ENCODE results near the gene KIF16B. TPM values are rescaled to one million over a fixed set of nuclear protein-coding genes. Genes with fewer than 3 reads are reported as not detected.

Gene KIF16B
- total and polyA plus RNA-seq, 2 of the 8 experiments (the other 6 are each of a cell fraction or from before 2014, with no cell fraction given), result 3.0 to 9.2 TPM

DNA sequence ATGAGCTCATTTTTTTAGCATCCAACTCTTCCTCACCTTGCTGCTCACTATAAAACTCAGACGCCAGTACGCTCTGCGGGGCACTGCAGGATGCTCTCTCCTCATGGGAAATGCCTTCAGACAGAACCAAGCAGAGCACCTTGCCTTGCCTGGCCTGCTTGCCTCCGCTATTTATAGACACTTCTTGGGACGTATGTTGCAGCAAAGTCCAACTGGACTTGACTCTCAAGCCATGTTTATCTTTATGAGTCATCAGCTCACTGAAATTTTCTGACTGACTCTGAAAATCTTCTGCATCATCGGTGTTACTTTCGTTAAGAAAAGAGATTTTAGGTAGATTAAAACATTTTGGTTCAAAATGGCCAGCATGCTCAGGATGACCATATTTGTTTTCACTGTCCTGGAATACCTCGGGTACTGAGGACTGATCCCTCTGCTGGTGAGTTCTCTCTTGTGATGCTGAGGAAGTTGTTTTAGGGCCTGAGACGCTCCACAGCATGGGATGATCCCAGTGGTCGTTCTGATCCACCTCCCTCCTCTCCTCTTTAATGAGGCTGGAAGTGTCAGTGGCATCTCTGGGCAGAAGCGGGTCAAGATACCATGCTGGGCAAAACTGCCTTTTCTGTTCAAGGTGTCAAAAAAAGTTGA lies 204.5 kb downstream of the KIF16B start:
- no peak overlapping the region for H2AK5ac ChIP-seq (ENCODE audit: low read depth, low read length)
- no peak overlapping the region for H3K27ac ChIP-seq (ENCODE audit: low read depth, low read length)
- peaks cover 0 to 2% (median under 1%) of the 10 kb centered on the region in 4 experiments; a peak in 3 of 7 replicates for H3K4me1 ChIP-seq (replicated peaks in 1 of 4; ENCODE audit: control insufficient read depth in 3 of 4, insufficient read depth in 4 of 4, low read length in 3 of 4)
- DNase-seq (ENCODE audit: low read depth in 1 of 2, low spot score in 2 of 2) (no peak), FAIRE-seq (peak; percentile 68)
- H3K4me3 ChIP-seq (ENCODE audit: extremely low read depth in 1 of 4, insufficient read depth in 2 of 4, low read depth in 3 of 4, low read length in 4 of 4), result no peak overlapping the region
- no peak overlapping the region for H3K4me2 ChIP-seq (ENCODE audit: insufficient read depth in 1 of 2, low read depth in 2 of 2, low read length in 2 of 2)
- no peak overlapping the region for H4K91ac ChIP-seq (replicated peaks; ENCODE audit: insufficient read length, low read length)
- H4K20me1 ChIP-seq (replicated peaks in 1 of 2; ENCODE audit: control insufficient read depth in 1 of 2, insufficient read depth in 2 of 2, low read length in 2 of 2), result no peaks in the 10 kb centered on the region
- no peak overlapping the region for H2BK120ac ChIP-seq (replicated peaks; ENCODE audit: low read depth, low read length)
- H3K27me3 ChIP-seq (replicated peaks in 1 of 4; ENCODE audit: control insufficient read depth in 3 of 4, extremely low read depth in 1 of 4, insufficient read depth in 3 of 4, low read length in 3 of 4), result no peaks in the 10 kb centered on the region
- no peak overlapping the region for H3K4ac ChIP-seq (replicated peaks; ENCODE audit: insufficient read length, low read depth, low read length)
- no peaks in the 10 kb centered on the region for H3K23me2 ChIP-seq (ENCODE audit: low read depth, low read length)
- no peak overlapping the region for H2AFZ ChIP-seq (ENCODE audit: low read length)
- POLR2A ChIA-PET (ENCODE audit: partially characterized antibody), result no interaction called here
- H4K5ac ChIP-seq (ENCODE audit: insufficient read length, low read depth, low read length), result no peak overlapping the region
- no peak overlapping the region for H4K8ac ChIP-seq (ENCODE audit: extremely low read depth, insufficient read depth, low read length)
- no peak overlapping the region for H3K14ac ChIP-seq (ENCODE audit: insufficient read length)
- H3K79me2 ChIP-seq (ENCODE audit: control insufficient read depth in 1 of 2, insufficient read depth in 2 of 2, low read length in 2 of 2), result no peaks in the 10 kb centered on the region
- peaks cover 0 to 2% (median 0%) of the 10 kb centered on the region in 4 experiments; a peak in 1 of 8 replicates for H3K36me3 ChIP-seq (ENCODE audit: control insufficient read depth in 2 of 4, insufficient read depth in 4 of 4, low read length in 3 of 4)
- CTCF ChIA-PET (ENCODE audit: partially characterized antibody), result interaction anchor here (0.8 to 1.3 kb wide), 7 partner anchors 12 to 64 kb away, joined by 3 to 5 read pairs (median 3); no protein-coding TSS in a partner anchor
- no peaks in the 10 kb centered on the region for H3K79me1 ChIP-seq (ENCODE audit: low read depth, low read length)
- H3K9ac ChIP-seq (replicated peaks in 1 of 4; ENCODE audit: extremely low read depth in 1 of 4, low read depth in 3 of 4, low read length in 3 of 4), result no peak overlapping the region
- no peak overlapping the region for H2BK20ac ChIP-seq (ENCODE audit: low read length)
- H2BK5ac ChIP-seq (ENCODE audit: low read depth, low read length), result no peak overlapping the region
- no peak overlapping the region for H2BK12ac ChIP-seq (ENCODE audit: low read depth, low read length)
- WGBS, 2 experiments (ENCODE audit: extremely low coverage in 1 of 2, insufficient coverage in 1 of 2, insufficient read length in 1 of 2, insufficient replicate concordance in 2 of 2, low coverage in 1 of 2, low lambda C conversion rate in 2 of 2, missing lambda C conversion rate in 1 of 2), result 88% methylated on average over 11 of the region's 11 CpGs; no CpG with 5 or more reads in 1 of the 2 experiments
- H3K56ac ChIP-seq (replicated peaks; ENCODE audit: insufficient read length, low read depth, low read length), result no peak overlapping the region
- H3K23ac ChIP-seq (ENCODE audit: insufficient read length), result no peak overlapping the region
- no peak overlapping the region for H3K18ac ChIP-seq (ENCODE audit: extremely low read depth, low read length)
- no peak overlapping the region for H2BK15ac ChIP-seq (ENCODE audit: low read length)
- no peaks in the 10 kb centered on the region for H3K9me3 ChIP-seq (ENCODE audit: insufficient read depth in 2 of 2, low read depth in 1 of 2, low read length in 1 of 2)
- TF ChIP-seq BRCA1 (IDR thresholded peaks at IDR 0.05; ENCODE audit: low read depth, low read length) (no peak), POU5F1 (IDR thresholded peaks at IDR 0.05; ENCODE audit: low read depth, low read length) (no peak), PHF8 (conservative IDR thresholded peaks at IDR 0.05; ENCODE audit: low read depth, low read length) (no peak), ASH2L (IDR thresholded peaks at IDR 0.05; ENCODE audit: low read length) (no peak), EGR1 (IDR thresholded peaks at IDR 0.05; ENCODE audit: borderline replicate concordance, low read depth, low read length) (no peak), KDM4A (IDR thresholded peaks at IDR 0.05; ENCODE audit: low read depth, low read length, severe bottlenecking) (no peak), RNF2 (IDR thresholded peaks at IDR 0.05; ENCODE audit: borderline replicate concordance, low read depth, low read length, missing control alignments, poor library complexity, severe bottlenecking) (no peak), RAD21 (IDR thresholded peaks at IDR 0.05 in 1 of 2, conservative IDR thresholded peaks at IDR 0.05 in 1 of 2; ENCODE audit: low read depth in 2 of 2, low read length in 2 of 2) (peak; percentile 5 to 32; a peak in 2 of 4 replicates)
- TF ChIP-seq, protein P1, sequence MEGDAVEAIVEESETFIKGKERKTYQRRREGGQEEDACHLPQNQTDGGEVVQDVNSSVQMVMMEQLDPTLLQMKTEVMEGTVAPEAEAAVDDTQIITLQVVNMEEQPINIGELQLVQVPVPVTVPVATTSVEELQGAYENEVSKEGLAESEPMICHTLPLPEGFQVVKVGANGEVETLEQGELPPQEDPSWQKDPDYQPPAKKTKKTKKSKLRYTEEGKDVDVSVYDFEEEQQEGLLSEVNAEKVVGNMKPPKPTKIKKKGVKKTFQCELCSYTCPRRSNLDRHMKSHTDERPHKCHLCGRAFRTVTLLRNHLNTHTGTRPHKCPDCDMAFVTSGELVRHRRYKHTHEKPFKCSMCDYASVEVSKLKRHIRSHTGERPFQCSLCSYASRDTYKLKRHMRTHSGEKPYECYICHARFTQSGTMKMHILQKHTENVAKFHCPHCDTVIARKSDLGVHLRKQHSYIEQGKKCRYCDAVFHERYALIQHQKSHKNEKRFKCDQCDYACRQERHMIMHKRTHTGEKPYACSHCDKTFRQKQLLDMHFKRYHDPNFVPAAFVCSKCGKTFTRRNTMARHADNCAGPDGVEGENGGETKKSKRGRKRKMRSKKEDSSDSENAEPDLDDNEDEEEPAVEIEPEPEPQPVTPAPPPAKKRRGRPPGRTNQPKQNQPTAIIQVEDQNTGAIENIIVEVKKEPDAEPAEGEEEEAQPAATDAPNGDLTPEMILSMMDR (IDR thresholded peaks at IDR 0.05; ENCODE audit: control extremely low read depth in 1 of 3, insufficient read depth in 1 of 3, low read depth in 1 of 3, low read length in 3 of 3), result peak in 1 of 3 experiments; percentile 24; a peak in 1 of 4 replicates

All from H1 (cell line).